A549 (cell line): ENCODE measurements around the gene KLHL1.

Experiments used
- CHD2 ChIP-seq: fragments of 150-350 bp; IDR thresholded peaks from 2 replicates; pipeline ENCODE4 v1.6.1; 2014; ENCODE audit warnings: low read length; ENCODE audit not compliant: partially characterized antibody
- CHD4 ChIP-seq: fragments of 200-600 bp; sonication (generic); IDR thresholded peaks from 2 replicates; pipeline ENCODE4 v1.6.1; 2016; ENCODE audit warnings: antibody characterized with exemption, mild to moderate bottlenecking, borderline replicate concordance
- CTCF ChIP-seq: fragments of >200 bp; sonication (Bioruptor Twin); formaldehyde crosslinking; IDR thresholded peaks from 3 replicates; pipeline ENCODE4 v1.5.1; 2016
- HDAC2 ChIP-seq: fragments of 200-600 bp; sonication (generic); IDR thresholded peaks from 2 replicates; pipeline ENCODE4 v1.6.1; 2016
- JUNB ChIP-seq: fragments of >200 bp; sonication (Bioruptor Twin); formaldehyde crosslinking; IDR thresholded peaks from 2 replicates; pipeline ENCODE4 v1.6.1; 2016
- KDM1A ChIP-seq: fragments of 200-600 bp; sonication (generic); IDR thresholded peaks from 2 replicates; pipeline ENCODE4 v1.6.1; 2016; ENCODE audit warnings: low read depth, mild to moderate bottlenecking
- MAX ChIP-seq: IDR thresholded peaks from 2 replicates; pipeline ENCODE4 v1.6.1; 2012
- POLR2A ChIP-seq: IDR thresholded peaks from 2 replicates; pipeline ENCODE4 v1.6.1; 2012; ENCODE audit warnings: mild to moderate bottlenecking, low read length
- RFX5 ChIP-seq: fragments of 450-650 bp; IDR thresholded peaks from 2 replicates; pipeline ENCODE4 v1.7.1; 2014; ENCODE audit warnings: antibody characterized with exemption, mild to moderate bottlenecking, moderate library complexity
- SREBF2 ChIP-seq: fragments of 450-650 bp; IDR thresholded peaks from 2 replicates; pipeline ENCODE4 v1.6.1; 2014; ENCODE audit warnings: mild to moderate bottlenecking, moderate library complexity

- no peak for TF ChIP-seq CTCF
- TF ChIP-seq KDM1A: no peak
- TF ChIP-seq CHD2: no peak
- no peak for TF ChIP-seq JUNB
- no peak for TF ChIP-seq CHD4
- no peak for TF ChIP-seq SREBF2
- no peak for TF ChIP-seq POLR2A
- no peak for TF ChIP-seq RFX5
- no peak for TF ChIP-seq HDAC2
- no peak for TF ChIP-seq MAX
Measured at GRCh38 chr13:70088926-70089325, 19.3 kb downstream of the KLHL1 start.
